Ishikawa (cell line): ENCODE results near the gene SPC24.

Experiments used
- CEBPB ChIP-seq: IDR thresholded peaks from 2 replicates; pipeline ENCODE4 v1.6.1; 2012
- CREB1 ChIP-seq: IDR thresholded peaks from 2 replicates; pipeline ENCODE4 v1.6.1; 2012; ENCODE audit warnings: low read depth
- EGR1 ChIP-seq: IDR thresholded peaks from 2 replicates; pipeline ENCODE4 v1.6.1; 2012
- EP300 ChIP-seq: IDR thresholded peaks from 2 replicates; pipeline ENCODE4 v1.6.1; 2012; ENCODE audit warnings: borderline replicate concordance
- FOXM1 ChIP-seq: IDR thresholded peaks from 2 replicates; pipeline ENCODE4 v1.6.1; 2012; ENCODE audit warnings: low read depth, borderline replicate concordance
- NFIC ChIP-seq: IDR thresholded peaks from 2 replicates; pipeline ENCODE4 v1.6.1; 2012
- RAD21 ChIP-seq: IDR thresholded peaks from 2 replicates; pipeline ENCODE4 v1.6.1; 2012; ENCODE audit warnings: low read depth
- REST ChIP-seq: IDR thresholded peaks from 2 replicates; pipeline ENCODE4 v1.6.1; 2012; ENCODE audit warnings: low read depth, mild to moderate bottlenecking
- TAF1 ChIP-seq: IDR thresholded peaks from 2 replicates; pipeline ENCODE4 v1.6.1; 2012; ENCODE audit warnings: low read depth, mild to moderate bottlenecking
- TCF12 ChIP-seq: IDR thresholded peaks from 2 replicates; pipeline ENCODE4 v1.6.1; 2012; ENCODE audit warnings: low read depth
- TEAD4 ChIP-seq: IDR thresholded peaks from 2 replicates; pipeline ENCODE4 v1.6.1; 2012
- YY1 ChIP-seq: IDR thresholded peaks from 2 replicates; pipeline ENCODE4 v1.6.1; 2012; ENCODE audit warnings: low read depth
- ZBTB7A ChIP-seq: IDR thresholded peaks from 2 replicates; pipeline ENCODE4 v1.6.1; 2012; ENCODE audit warnings: low read depth
- TF ChIP-seq, protein P1 (sequence below): IDR thresholded peaks from 2 replicates; pipeline ENCODE4 v1.6.1; 2012
- TF ChIP-seq, protein P2 (sequence below): IDR thresholded peaks from 2 replicates; pipeline ENCODE4 v1.6.1; 2012

The SPC24 gene

GRCh38 chr19:11130824-11131455, 24.6 kb downstream of the SPC24 start:
- no peak for TF ChIP-seq EGR1
- TF ChIP-seq RAD21: peak; percentile 58
- TF ChIP-seq EP300: peak; percentile 17; the same call in 1 of the 2 replicates
- TF ChIP-seq NFIC: no peak
- TF ChIP-seq, protein P1, sequence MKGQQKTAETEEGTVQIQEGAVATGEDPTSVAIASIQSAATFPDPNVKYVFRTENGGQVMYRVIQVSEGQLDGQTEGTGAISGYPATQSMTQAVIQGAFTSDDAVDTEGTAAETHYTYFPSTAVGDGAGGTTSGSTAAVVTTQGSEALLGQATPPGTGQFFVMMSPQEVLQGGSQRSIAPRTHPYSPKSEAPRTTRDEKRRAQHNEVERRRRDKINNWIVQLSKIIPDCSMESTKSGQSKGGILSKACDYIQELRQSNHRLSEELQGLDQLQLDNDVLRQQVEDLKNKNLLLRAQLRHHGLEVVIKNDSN: 0 out of 2 replicates have a peak, but pooled peaks have one; percentile 11
- no peak for TF ChIP-seq TAF1
- TF ChIP-seq CEBPB: no peak
- no peak for TF ChIP-seq YY1
- no peak for TF ChIP-seq ZBTB7A
- TF ChIP-seq FOXM1: no peak
- TF ChIP-seq CREB1: no peak
- TF ChIP-seq TCF12: no peak
- TF ChIP-seq, protein P2, sequence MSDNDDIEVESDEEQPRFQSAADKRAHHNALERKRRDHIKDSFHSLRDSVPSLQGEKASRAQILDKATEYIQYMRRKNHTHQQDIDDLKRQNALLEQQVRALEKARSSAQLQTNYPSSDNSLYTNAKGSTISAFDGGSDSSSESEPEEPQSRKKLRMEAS: peak; percentile 28; the same call in 1 of the 2 replicates
- peak; percentile 15; the same call in 1 of the 2 replicates for TF ChIP-seq TEAD4
- TF ChIP-seq REST: no peak

DNA sequence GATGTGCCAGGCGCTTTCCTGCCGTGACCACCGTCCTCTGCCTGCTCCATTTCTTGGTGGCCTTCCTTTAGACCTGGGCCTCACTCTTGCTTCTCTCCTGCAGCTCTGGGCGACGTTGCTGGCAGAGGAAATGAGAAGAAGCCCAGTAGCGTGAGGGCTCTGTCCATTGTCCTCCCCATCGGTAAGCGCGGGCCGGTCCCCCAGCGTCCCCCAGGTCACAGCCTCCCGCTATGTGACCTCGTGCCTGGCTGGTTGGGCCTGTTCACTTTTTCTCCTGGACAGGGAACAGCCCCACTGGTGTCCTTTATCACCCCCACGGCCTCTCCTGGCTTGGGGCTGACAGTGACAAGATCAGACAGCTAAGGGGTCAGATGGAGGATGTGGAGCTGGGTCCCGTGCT, 27.7 kb downstream of the SPC24 start:
- TF ChIP-seq CEBPB: no peak
- TF ChIP-seq, protein P1: no peak
- TF ChIP-seq TEAD4: no peak
- TF ChIP-seq NFIC: no peak
- TF ChIP-seq FOXM1: no peak
- no peak for TF ChIP-seq RAD21
- no peak for TF ChIP-seq EP300
- no peak for TF ChIP-seq TCF12
- no peak for TF ChIP-seq TAF1
- TF ChIP-seq YY1: no peak
- TF ChIP-seq, protein P2: no peak
- TF ChIP-seq ZBTB7A: no peak

DNA sequence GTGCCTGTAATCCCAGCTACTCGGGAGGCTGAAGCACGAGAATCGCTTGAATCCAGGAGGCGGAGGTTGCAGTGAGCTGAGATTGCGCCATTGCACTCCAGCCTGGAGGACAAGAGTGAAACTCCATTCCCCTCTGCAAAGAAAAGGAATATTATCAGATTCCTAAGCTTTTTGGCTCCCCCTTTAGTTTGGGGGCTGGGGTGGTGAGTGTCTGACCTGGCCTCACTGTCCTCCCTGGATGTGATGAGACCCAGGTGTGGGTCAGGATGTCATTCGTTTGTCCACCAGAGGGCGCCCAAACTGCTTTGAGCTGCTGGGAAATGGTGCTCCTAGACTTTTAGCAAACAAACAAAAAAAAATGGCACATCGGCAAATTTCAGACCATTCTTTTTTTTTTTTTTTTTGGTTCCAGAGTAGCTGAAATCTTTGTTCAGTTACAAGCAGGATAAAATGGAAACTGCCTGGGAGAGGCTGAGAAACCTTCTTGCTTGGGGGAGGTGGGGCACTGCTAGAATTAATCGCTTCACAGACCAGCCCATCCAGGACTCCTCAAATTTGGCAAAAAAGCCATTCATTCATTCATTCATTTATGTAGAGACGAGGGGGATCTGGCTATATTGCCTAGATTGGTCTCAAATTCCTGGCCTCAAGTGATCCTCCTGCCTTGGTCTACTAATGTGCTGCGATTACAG, 29.4 kb downstream of the SPC24 start:
- TF ChIP-seq TCF12 (no peak), EP300 (no peak), REST (no peak), CREB1 (no peak), TEAD4 (no peak), EGR1 (no peak), FOXM1 (no peak), TAF1 (no peak), RAD21 (peak; percentile 59), YY1 (no peak), ZBTB7A (no peak), NFIC (no peak), CEBPB (0 out of 2 replicates have a peak, but pooled peaks have one; percentile 2)
- TF ChIP-seq, protein P2: no peak
- TF ChIP-seq, protein P1: no peak

GRCh38 chr19:11123114-11123513, 32.5 kb downstream of the SPC24 start:
- TF ChIP-seq, protein P2: no peak
- TF ChIP-seq YY1 (no peak), NFIC (no peak), REST (no peak), CEBPB (no peak), EP300 (no peak), EGR1 (no peak), TCF12 (no peak), TEAD4 (no peak), CREB1 (no peak)
- TF ChIP-seq, protein P1: no peak
